Ectodermal cell (in vitro differentiated cells): Measurements from ENCODE around the gene UGT2B15.
"Not testable (repeated sequence)": the region's sequence is repeated elsewhere in the genome, so short reads cannot be mapped to it uniquely, and the experiment has no call there.

Experiments used
- H3K27ac ChIP-seq: 2 replicates; pipeline ENCODE4 v1.7.0; 2013; ENCODE audit warnings: mild to moderate bottlenecking, low read depth, low read length; ENCODE audit not compliant: insufficient read depth, poor library complexity, severe bottlenecking
- H3K27me3 ChIP-seq: 2 replicates; pipeline ENCODE4 v1.7.0; 2013; ENCODE audit warnings: mild to moderate bottlenecking, low read length; ENCODE audit not compliant: insufficient read depth, control insufficient read depth, poor library complexity, severe bottlenecking
- H3K36me3 ChIP-seq: one replicate; pipeline ENCODE4 v1.7.0; 2013; ENCODE audit warnings: low read length; ENCODE audit not compliant: control insufficient read depth, insufficient read depth
- H3K4me1 ChIP-seq: one replicate; pipeline ENCODE4 v1.7.0; 2013; ENCODE audit warnings: low read length; ENCODE audit not compliant: control insufficient read depth, insufficient read depth
- H3K4me3 ChIP-seq: 2 replicates; pipeline ENCODE4 v1.7.0; 2013; ENCODE audit warnings: low read depth, low read length, control low read depth; ENCODE audit not compliant: insufficient read depth
- H3K9me3 ChIP-seq: 2 replicates; pipeline ENCODE4 v1.7.0; 2013; ENCODE audit warnings: mild to moderate bottlenecking, low read length, moderate library complexity; ENCODE audit not compliant: control insufficient read depth
- WGBS, 2 experiments: methylation state at CpG; one replicate each; pipeline ENCODE4 v1.1.7; 2013; ENCODE audit warnings: missing lambda C conversion rate in 2 of 2; 5-methylcytosine and 5-hydroxymethylcytosine counted together

The UGT2B15 gene

GRCh38 chr4:68657022-68657594 is 13.3 kb downstream of the UGT2B15 start:
- not testable (repeated sequence) for H3K27ac ChIP-seq, H3K27me3 ChIP-seq, H3K36me3 ChIP-seq, H3K9me3 ChIP-seq, H3K4me3 ChIP-seq, H3K4me1 ChIP-seq

GRCh38 chr4:68656445-68656973 is 13.9 kb downstream of the UGT2B15 start:
- not testable (repeated sequence) for H3K27me3 ChIP-seq, H3K9me3 ChIP-seq, H3K27ac ChIP-seq, H3K4me3 ChIP-seq, H3K36me3 ChIP-seq, H3K4me1 ChIP-seq
- 58 to 77% methylated on average over 2 of the region's 2 CpGs for WGBS, 2 experiments

GRCh38 chr4:68655764-68656444 is 14.5 kb downstream of the UGT2B15 start:
- 74 to 75% methylated on average over 2 to 3 of the region's 3 CpGs for WGBS, 2 experiments
- Histone ChIP-seq H3K36me3 (no peaks in the 10 kb centered on the region), H3K4me3 (no peak overlapping the region), H3K27ac (no peak overlapping the region), H3K27me3 (no peaks in the 10 kb centered on the region), H3K4me1 (no peaks in the 10 kb centered on the region), H3K9me3 (no peaks in the 10 kb centered on the region)

DNA sequence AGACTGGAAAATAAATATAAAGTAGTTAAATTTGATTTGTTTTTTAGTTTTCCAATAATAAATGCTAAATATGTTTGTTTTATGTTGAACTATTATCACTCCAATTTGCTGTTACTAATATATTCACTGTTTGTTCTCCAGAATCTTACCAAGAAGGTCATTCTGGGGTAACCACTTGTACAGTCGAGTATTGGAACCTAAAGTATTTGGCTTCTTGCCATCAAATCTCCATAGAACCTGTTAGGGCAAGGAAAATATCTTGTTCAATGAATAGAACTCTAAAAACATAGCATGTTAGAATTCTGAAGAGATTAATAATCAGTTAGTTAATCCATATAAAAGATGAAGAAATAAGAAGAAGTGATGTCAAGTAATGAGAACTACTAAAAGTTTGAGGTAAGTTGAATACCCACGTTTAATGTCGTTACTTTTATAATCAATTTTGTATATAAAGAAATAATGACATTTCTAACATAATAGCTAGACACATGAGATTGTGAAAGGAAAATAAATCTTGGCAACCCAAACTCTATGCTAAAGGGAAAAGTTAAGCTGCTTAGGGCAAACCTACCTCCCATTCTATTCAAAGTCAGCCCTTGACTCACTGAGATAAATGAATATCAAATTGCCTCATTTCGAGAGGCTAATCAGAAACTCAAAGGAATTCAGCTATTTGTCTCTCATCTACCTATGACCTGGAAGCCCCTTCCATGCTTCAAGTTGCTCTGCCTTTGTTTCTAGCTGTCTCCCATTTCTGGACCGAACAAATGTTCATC is 15.3 kb downstream of the UGT2B15 start:
- Histone ChIP-seq H3K9me3 (no peaks in the 10 kb centered on the region), H3K4me1 (no peaks in the 10 kb centered on the region), H3K4me3 (no peak overlapping the region), H3K36me3 (no peaks in the 10 kb centered on the region), H3K27ac (no peak overlapping the region), H3K27me3 (no peaks in the 10 kb centered on the region)
- 91 to 95% methylated on average over 1 to 2 of the region's 5 CpGs for WGBS, 2 experiments

DNA sequence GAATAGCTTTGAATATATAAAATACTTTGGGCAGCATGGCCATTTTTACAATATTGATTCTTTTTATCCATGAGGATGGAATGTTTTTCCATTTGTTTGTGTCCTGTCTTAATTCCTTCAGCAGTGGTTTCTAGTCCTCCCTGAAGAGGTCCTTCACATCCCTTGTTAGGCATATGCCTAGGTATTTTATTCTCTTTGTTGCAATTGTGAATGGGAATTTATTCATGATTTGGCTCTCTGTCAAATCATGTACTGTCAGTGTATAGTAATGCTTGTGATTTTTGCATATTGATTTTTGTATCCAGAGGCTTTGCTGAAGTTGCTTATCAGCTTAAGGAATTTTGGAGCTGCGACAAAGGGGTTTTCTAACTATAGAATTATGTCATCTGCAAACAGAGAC is 18.5 kb downstream of the UGT2B15 start:
- no peaks in the 10 kb centered on the region for H3K36me3 ChIP-seq
- WGBS, 2 experiments, result 83 to 100% methylated on average over 1 of the region's 1 CpG
- H3K4me3 ChIP-seq, result no peak overlapping the region
- no peaks in the 10 kb centered on the region for H3K27me3 ChIP-seq
- H3K9me3 ChIP-seq, result no peaks in the 10 kb centered on the region
- no peak overlapping the region for H3K27ac ChIP-seq
- H3K4me1 ChIP-seq, result no peaks in the 10 kb centered on the region

GRCh38 chr4:68630371-68630770 is 40.1 kb downstream of the UGT2B15 start:
- Histone ChIP-seq H3K27ac (no peak overlapping the region), H3K27me3 (no peaks in the 10 kb centered on the region), H3K4me3 (no peak overlapping the region), H3K9me3 (no peaks in the 10 kb centered on the region), H3K36me3 (no peaks in the 10 kb centered on the region), H3K4me1 (no peaks in the 10 kb centered on the region)
- WGBS, 2 experiments, result 94 to 96% methylated on average over 3 of the region's 3 CpGs

DNA sequence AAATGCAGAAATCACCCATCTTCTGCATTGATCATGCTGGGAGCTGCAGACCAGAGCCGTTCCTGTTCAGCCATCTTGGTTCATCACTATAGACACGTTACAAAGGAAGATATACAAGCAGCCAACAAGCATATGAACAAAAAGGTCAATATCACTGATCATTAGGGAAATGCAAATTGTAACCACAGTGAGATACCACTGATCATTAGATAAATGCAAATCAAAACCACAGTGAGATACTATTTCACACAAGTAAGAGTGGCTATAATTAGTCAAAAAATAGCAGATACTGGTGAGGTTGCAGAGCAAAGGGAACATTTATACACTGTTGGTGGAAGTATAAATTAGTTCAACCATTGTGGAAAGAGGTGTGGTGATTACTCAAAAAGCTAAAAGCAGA is 47.7 kb downstream of the UGT2B15 start:
- not testable (repeated sequence) for H3K9me3 ChIP-seq, H3K36me3 ChIP-seq, H3K4me1 ChIP-seq, H3K27ac ChIP-seq, H3K4me3 ChIP-seq, H3K27me3 ChIP-seq
- 89 to 90% methylated on average over 2 of the region's 2 CpGs for WGBS, 2 experiments

- Histone ChIP-seq H3K36me3 (no peaks in the 10 kb centered on the region), H3K9me3 (no peaks in the 10 kb centered on the region), H3K27me3 (no peaks in the 10 kb centered on the region), H3K4me1 (peaks cover 4% of the 10 kb centered on the region), H3K27ac (no peak overlapping the region), H3K4me3 (no peak overlapping the region)
Measured at GRCh38 chr4:68617003-68617698, 53.3 kb downstream of the UGT2B15 start.

- Histone ChIP-seq H3K4me1 (peaks cover 4% of the 10 kb centered on the region), H3K27ac (no peak overlapping the region), H3K27me3 (no peaks in the 10 kb centered on the region), H3K9me3 (no peaks in the 10 kb centered on the region), H3K4me3 (no peak overlapping the region), H3K36me3 (no peaks in the 10 kb centered on the region)
- 92 to 98% methylated on average over 10 of the region's 11 CpGs for WGBS, 2 experiments
Measured at GRCh38 chr4:68615699-68616422, 54.6 kb downstream of the UGT2B15 start.
